Activated B cell treated with CpG ODN at 0.5 μM for 24 hours (primary cell): ENCODE results near the gene LRRC4B. TPM values are rescaled to one million over a fixed set of nuclear protein-coding genes. Genes with fewer than 3 reads are reported as not detected.

Source experiments
- ATAC-seq: fragments of 200-7000 bp; cut with Tn5 transposase; one replicate; pipeline ENCODE4 v1.10.0; 2021; ENCODE audit warnings: low read depth, mild to moderate bottlenecking, moderate library complexity
- CTCF ChIA-PET: fragments of 350-600 bp; sonication (Branson Sonifier 250); formaldehyde crosslinking; loops from one replicate; lab custom pipeline; 2021; ENCODE audit warnings: antibody characterized with exemption; lab: Charles Lee
- POLR2A ChIA-PET: fragments of 350-600 bp; sonication (Branson Sonifier 250); formaldehyde crosslinking; loops from one replicate; lab custom pipeline; 2021; ENCODE audit warnings: antibody characterized with exemption; lab: Charles Lee
- DNase-seq: peaks from one replicate; pipeline ENCODE4 v3.0.0; 2022
- H3K27ac Mint-ChIP-seq: one replicate; pipeline ENCODE4 v1.8.0; 2020; ENCODE audit warnings: mixed read lengths
- H3K27me3 Mint-ChIP-seq: one replicate; pipeline ENCODE4 v1.8.0; 2021; ENCODE audit warnings: mixed read lengths
- H3K36me3 Mint-ChIP-seq: one replicate; pipeline ENCODE4 v1.8.0; 2021; ENCODE audit warnings: low read depth, mixed read lengths
- H3K4me1 Mint-ChIP-seq: one replicate; pipeline ENCODE4 v1.8.0; 2021; ENCODE audit warnings: mixed read lengths
- H3K4me3 Mint-ChIP-seq: one replicate; pipeline ENCODE4 v1.8.0; 2020; ENCODE audit warnings: mild to moderate bottlenecking, mixed read lengths
- H3K9me3 Mint-ChIP-seq: one replicate; pipeline ENCODE4 v1.8.0; 2020; ENCODE audit warnings: mixed read lengths
- CTCF ChIP-seq: fragments of 200-600 bp; IDR thresholded peaks from one replicate; pipeline ENCODE4 v1.8.0; 2022; ENCODE audit warnings: antibody characterized with exemption, mild to moderate bottlenecking
- intact Hi-C: fragments of 100-400 bp; cut with micrococcal nuclease; formaldehyde crosslinking; loops from one replicate; pipeline ENCODE4 v1.15.1; 2024
- total RNA-seq: library from RNA; stranded (reverse); gene quantifications from 2 replicates; pipeline ENCODE4 v1.2.3, GENCODE V29; 2022

The LRRC4B gene
- total RNA-seq, 1 donor from 2014 or later = not detected

GRCh38 chr19:50494186-50495019 is 73.8 kb downstream of the LRRC4B start:
- ATAC-seq = no peak
- no peak for TF ChIP-seq CTCF
- peaks cover 5% of the 10 kb centered on the region for H3K36me3 Mint-ChIP-seq
- H3K27me3 Mint-ChIP-seq = no peaks in the 10 kb centered on the region
- H3K27ac Mint-ChIP-seq = no peak overlapping the region
- DNase-seq = no peak
- no peak overlapping the region for H3K4me3 Mint-ChIP-seq
- ChIA-PET POLR2A (interaction anchor here (0.6 kb wide), 1 partner anchor 63 kb away, joined by 4 read pairs; no protein-coding TSS in a partner anchor), CTCF (no interaction called here)
- intact Hi-C loops = no loop called here
- peaks cover 18% of the 10 kb centered on the region for H3K4me1 Mint-ChIP-seq
- H3K9me3 Mint-ChIP-seq = no peaks in the 10 kb centered on the region

GRCh38 chr19:50493171-50493570 is 75.1 kb downstream of the LRRC4B start:
- DNase-seq = no peak
- ChIA-PET POLR2A (no interaction called here), CTCF (no interaction called here)
- Mint-ChIP-seq H3K36me3 (peaks cover 5% of the 10 kb centered on the region), H3K27ac (no peak overlapping the region), H3K4me3 (no peak overlapping the region), H3K9me3 (no peaks in the 10 kb centered on the region), H3K4me1 (peaks cover 24% of the 10 kb centered on the region), H3K27me3 (no peaks in the 10 kb centered on the region)
- no peak for ATAC-seq
- no peak for TF ChIP-seq CTCF
- intact Hi-C loops = no loop called here

- H3K9me3 Mint-ChIP-seq = no peaks in the 10 kb centered on the region
- H3K4me3 Mint-ChIP-seq = no peak overlapping the region
- ChIA-PET POLR2A (no interaction called here), CTCF (no interaction called here)
- ATAC-seq = peak; percentile 83
- no peak for DNase-seq
- no peak overlapping the region for H3K27ac Mint-ChIP-seq
- intact Hi-C loops = no loop called here
- peaks cover 5% of the 10 kb centered on the region for H3K36me3 Mint-ChIP-seq
- TF ChIP-seq CTCF = no peak
- peaks cover 27% of the 10 kb centered on the region for H3K4me1 Mint-ChIP-seq
- H3K27me3 Mint-ChIP-seq = no peaks in the 10 kb centered on the region
Observed at GRCh38 chr19:50492303-50493052, 75.8 kb downstream of the LRRC4B start.

DNA sequence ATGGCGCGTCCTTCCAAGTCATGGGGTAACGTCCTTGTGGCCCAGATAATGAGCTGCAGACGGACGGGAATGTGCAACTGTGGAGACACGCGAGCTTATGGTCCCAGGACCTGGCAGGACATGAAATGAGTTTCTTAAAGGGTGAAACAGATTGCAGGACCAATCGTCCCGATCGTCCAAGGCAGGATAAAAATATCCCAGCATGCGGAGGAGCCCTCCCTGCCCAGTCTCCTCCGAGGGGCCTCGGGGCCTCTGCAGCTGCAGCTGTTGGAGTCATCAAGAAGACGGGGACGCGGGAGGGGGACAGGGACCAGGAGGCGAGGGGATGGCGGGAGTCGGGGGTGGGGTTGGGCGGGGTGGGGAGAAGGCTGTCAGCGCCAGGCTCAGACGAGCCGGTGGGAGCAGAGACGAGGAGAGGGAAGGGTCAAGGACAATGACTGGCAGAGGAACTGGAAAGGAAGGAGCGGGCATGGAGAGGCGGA is 77.2 kb downstream of the LRRC4B start:
- H3K9me3 Mint-ChIP-seq = no peaks in the 10 kb centered on the region
- ChIA-PET CTCF (no interaction called here), POLR2A (interaction anchor here (0.6 kb wide), 1 partner anchor 12 kb away, joined by 5 read pairs; no protein-coding TSS in a partner anchor)
- H3K4me3 Mint-ChIP-seq = no peak overlapping the region
- ATAC-seq (no peak), DNase-seq (no peak)
- TF ChIP-seq CTCF = no peak
- intact Hi-C loops = no loop called here
- no peaks in the 10 kb centered on the region for H3K27me3 Mint-ChIP-seq
- peaks cover 5% of the 10 kb centered on the region for H3K36me3 Mint-ChIP-seq
- no peak overlapping the region for H3K27ac Mint-ChIP-seq
- H3K4me1 Mint-ChIP-seq = peaks cover 29% of the 10 kb centered on the region

DNA sequence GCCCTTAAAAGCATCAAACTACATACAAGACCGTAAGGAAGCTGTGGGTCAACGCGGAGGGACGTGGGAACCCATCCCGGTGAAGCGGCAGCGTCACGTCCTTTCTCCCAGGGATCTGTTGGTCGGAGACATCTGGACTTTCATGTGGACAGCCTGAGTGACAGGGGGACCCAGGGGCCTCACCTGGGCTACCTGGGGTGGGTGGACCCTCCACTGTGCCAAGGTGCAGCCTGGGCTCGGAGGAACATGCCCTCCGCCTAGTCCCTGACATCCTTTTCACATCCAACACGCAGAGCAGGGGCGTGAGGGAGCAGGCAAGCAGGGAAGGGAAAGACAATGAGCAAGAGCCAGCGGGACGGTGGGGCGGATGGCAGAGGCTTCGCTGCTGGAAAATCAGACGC is 77.8 kb downstream of the LRRC4B start:
- Mint-ChIP-seq H3K9me3 (no peaks in the 10 kb centered on the region), H3K27ac (no peak overlapping the region), H3K4me3 (no peak overlapping the region), H3K27me3 (no peaks in the 10 kb centered on the region), H3K4me1 (peaks cover 29% of the 10 kb centered on the region), H3K36me3 (peaks cover 10% of the 10 kb centered on the region)
- DNase-seq (no peak), ATAC-seq (no peak)
- intact Hi-C loops = no loop called here
- ChIA-PET POLR2A (no interaction called here), CTCF (no interaction called here)
- TF ChIP-seq CTCF = no peak
